ENCODE results near the gene ECI2.

ECI2 gene

DNA sequence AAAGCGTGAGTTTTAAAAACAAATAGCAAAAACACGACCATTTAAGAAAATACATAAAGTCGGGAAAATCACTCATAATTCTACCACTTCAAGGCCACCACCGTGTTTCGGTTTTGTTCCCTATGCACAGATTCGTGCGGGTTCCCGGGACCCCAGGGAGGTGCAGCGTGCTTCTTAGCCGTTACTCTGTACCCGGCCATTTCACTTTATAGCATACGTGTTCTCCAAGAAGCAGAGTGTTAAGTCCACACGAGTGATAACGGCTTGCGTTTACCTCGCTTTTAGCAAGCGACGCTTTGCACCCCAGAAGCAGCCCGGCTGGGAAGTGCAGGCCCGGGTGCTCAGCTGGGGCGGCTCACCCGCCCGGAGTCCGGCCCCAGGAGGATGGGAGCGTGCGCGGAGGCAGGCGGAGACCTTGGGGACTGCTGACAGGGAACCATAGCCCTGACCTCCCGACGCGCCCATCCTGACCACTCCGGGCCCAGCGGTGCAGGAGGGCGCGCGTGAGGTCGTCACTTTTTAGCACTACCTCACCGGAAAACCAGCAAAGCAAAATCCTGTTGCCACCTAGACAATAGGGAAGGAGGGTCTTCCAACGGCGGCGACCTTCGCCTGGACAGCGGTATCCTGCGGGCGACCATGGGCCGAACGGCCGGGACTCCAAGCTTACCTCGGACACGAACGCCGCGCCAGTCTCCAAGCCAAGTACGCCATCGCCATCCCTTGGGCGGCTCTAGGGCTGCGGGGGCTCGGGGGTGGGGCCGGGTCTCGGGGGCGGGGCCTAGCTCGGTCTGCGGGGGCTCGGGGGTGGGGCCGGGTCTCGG lies at the start of gene ECI2:
ECI2 (minus strand) TSS at position 735 of the 824 bp plus-strand sequence; CDS start at position 720, 15 bp downstream.
- FAIRE-seq: no peak

DNA sequence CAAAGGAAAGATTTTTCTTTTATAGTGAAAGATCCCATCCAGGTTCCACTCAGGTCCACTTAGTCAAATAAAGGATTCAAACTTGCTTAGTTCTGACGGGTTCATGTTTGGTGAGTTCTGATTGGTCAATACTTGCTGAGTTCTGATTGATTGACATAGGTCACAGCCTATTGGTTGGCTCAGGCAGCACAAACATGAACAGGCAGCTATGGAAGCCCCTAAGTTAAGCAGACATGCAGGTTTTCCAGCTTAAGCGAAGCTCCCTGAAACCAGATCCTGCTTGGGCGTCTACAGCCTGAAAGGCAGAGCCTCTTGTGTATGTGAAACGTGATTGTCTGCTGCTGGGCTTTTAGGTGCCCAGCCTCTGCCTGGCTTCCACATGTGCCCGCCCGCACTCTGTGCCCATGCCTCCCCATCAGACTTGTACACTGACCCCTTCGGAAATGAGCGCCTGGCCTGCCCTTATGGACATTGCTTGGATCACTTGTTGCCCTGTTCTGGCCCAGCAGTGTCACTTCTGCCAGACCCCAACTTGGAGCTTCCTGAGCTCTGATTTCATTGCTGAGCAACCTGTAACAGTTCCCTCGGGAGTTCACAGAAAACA lies 45.4 kb upstream of the ECI2 start:
- FAIRE-seq: no peak

- FAIRE-seq: no peak
Observed at GRCh38 chr6:4179960-4180651, 44.7 kb upstream of the ECI2 start.

DNA sequence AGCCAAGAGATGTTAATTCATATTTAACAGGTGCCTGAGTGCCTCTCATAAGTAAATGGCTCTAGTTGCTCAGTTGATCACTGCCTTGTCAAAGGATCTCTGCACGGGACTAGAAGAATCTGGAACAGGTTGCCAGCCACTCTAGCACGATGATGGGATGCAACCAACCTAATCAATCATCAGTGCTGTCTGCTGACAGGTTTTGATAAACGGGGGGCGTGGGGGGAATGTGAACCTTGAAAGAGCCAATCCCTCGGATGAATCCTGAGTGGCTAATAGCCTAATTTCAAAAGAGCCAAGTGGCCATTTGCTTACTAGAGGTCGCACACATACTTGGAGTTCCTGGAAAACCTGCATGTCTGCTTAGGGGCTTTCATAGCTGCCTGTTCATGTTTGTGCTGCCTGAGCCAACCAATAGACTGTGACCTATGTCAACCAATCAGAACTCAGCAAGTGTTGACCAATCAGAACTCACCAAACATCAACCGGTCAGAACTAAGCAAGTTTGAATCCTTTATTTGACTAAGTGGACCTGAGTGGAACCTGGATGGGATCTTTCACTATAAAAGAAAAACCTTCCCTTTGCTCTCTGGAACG lies 43.5 kb upstream of the ECI2 start:
- no peak for FAIRE-seq

DNA sequence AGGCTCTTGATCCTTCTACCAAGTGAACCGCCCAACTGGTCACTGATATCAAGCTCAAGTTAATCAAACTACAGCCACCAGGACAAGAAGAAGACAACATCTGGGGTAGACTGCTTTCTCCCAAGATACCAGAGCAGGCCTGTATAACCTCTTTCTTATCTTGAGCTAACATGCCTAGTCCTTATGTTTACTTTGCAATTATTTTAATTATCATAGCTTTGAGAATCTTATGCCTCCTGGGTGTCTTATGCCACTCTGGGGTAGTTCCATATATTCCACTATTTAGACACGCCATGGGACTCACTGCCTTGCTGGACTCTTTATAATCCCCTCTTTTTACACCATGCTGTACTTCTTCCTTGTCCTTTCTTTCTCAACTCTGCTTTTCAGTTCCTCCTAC lies 41.5 kb upstream of the ECI2 start:
- no peak for FAIRE-seq

DNA sequence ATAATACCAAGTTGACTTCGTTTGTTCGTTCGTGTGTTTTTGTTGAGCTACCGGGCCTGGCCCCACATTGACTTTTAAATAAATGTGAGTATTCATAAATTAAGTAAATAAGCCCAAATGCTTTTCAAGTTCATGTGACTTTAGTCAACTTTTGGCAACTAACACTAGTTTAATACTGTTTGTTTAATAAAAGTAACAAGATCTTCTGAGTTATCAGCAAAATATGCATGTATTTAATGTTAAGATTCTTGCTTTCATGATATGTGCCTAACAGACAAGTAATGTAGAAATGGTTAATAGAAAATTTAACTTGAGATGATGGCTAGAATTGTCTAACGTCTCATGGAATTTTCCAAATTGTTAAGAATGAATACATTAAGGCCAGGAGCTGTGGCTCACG lies 38.7 kb upstream of the ECI2 start:
- FAIRE-seq: no peak

- no peak for FAIRE-seq
Observed at GRCh38 chr6:4172368-4172767, 37.0 kb upstream of the ECI2 start.

DNA sequence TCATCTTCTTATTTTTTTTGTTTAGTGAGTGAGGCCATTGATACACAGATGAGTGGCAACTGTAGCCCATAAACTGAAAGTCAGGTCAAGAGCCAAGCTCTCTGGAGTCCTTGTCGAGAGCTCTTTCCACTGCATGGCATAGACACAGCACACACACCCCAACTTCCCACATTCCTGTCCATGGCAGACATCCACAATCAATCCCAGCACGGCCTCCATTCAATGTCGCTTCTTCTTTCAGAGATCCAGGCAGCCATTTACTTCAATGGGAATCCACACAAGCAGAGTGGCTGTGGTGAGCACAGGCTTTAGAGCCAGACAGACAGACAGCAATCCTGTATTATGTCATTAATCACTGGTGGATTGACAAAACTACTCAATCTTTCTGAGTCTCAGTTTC lies 34.9 kb upstream of the ECI2 start:
- FAIRE-seq: no peak

DNA sequence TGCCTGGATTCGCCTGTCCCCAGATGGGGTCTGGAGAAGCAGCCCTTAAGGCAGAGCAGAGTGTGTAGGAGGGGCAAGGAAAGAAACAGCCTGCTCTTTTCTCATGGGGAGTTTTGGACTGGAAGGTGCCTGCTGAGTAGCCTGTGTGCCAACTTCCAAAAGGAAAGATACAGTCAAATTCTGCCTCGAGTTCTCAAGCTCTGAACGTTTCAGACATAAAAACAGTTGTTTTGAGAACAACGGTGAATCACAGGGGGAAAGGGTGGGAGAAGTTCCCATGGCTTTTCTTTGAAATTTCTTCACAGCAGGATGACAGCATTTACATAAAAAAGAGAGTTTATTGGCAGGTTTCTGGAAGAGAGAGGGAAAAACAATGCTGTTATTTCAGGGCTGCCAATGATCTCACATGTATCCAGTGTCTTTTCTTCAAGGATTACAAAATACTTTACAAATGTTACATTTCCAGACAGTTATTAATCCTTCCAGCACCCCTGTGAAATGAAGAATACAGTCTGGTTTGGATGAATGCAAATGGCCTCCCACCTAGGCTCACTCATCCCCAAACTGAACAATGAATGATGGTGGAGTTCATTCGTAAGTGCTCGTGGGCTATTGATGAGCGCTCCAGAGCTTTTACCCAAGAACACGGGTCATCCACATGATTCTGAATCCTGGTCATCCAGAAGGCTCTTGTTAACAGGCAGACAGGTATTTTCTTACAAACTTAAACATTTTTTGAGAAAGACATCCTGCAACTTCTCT lies 33.8 kb upstream of the ECI2 start:
- FAIRE-seq: no peak

- no peak for FAIRE-seq
Observed at GRCh38 chr6:4167833-4168232, 32.5 kb upstream of the ECI2 start.

DNA sequence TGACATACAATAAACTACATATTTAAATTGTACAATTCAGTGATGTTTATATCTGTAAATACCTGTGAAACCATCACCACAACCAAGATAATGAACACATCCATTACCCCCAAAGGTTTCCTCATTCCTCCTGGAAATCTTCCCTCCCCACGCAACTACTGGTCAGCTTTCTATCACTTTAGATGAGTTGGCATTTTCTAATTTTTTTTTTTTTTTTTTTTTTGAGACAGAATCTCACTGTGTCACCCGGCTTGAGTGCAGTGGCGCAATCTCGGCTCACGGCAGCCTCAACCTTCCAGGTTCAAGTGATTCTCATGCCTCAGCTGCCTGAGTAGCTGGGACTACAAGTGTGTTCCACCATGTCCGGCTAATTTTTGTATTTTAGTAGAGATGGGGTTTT lies 31.7 kb upstream of the ECI2 start:
- no peak for FAIRE-seq

- no peak for FAIRE-seq
Observed at GRCh38 chr6:4164456-4164855, 29.1 kb upstream of the ECI2 start.

DNA sequence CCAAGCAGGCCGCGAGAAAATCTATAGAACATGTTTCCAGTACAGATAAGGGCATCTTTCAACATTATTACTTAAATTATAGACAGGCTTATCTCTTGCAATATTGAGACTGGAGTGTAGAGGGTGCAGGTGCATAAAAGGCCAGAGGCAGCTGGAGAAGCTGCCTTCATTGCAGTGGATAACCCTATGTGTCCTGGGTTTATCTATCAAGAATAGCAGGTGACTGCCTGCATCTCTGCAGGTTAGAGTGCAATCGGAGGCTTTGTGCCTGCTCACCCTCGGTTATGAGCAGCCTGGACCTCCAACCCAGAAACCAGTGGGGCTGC lies 28.7 kb upstream of the ECI2 start:
- FAIRE-seq: no peak

GRCh38 chr6:4163408-4164116 lies 28.2 kb upstream of the ECI2 start:
- no peak for FAIRE-seq

DNA sequence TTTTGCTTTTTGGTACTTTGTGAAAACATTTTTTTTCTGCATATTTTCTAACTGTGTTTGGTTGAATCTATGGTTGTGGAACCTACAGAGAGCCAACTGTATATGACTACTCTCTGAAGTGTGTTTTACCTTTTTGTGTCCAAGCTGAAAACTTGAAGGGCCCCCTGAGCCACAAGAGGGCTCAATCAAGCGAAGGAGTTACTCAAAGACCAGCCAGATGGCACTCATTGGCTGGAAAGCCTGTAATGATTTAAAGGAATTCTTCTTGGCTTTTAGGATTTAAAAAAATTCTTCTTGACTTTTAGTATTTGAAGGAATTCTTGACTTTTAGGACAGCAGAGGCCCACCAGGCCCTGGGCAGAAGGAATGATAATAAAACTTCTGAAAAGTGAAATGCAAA lies 27.0 kb upstream of the ECI2 start:
- FAIRE-seq: no peak

GRCh38 chr6:4159491-4159890 lies 24.1 kb upstream of the ECI2 start:
- FAIRE-seq: no peak

DNA sequence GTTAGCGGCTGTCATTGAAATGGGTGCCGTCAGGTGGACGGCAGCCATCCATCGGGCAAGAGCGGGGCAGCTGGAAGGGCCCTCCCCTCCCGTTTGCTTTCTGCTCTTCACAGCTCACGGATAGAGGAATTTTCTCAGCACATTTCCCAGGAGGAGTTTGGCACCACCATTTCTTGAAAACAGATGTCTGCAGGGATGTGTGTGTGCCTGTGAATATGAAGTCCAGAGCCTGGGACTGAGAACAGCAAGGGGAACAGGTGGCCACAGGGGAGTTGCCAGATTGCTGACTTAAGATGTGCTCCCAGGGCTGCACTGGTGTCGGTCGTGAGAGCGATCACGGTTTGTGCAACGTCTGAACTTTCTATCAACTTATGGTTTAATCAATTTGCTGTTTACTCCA lies 22.1 kb upstream of the ECI2 start:
- no peak for FAIRE-seq

DNA sequence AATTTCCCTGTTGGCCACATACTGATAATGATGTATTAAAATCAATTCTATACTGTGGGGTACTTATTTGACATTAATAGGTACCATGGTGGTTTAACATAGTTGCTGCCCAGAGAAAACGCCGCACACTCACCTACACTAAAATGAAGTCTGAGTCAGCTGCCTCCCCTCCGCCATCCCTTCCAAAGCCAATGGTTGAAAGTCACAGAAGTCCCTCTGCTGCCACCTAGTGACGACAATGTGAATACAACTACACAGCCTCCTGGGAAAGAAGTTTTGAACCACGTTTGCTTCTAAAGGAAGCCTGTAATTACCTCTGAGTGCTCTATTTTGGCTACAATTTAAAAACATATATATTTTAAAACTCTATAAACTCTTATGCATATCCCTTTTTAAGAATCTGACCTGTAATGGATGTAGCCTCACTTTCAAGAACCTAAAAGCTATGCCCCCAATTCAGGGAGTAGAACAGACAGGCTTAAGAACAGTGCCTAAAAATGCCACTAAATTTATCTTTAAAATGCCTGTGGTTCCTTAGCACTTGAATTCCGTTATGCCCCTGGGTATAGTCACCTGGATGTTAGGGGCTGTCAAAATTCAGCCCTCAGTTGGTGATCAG lies 20.6 kb upstream of the ECI2 start:
- no peak for FAIRE-seq

DNA sequence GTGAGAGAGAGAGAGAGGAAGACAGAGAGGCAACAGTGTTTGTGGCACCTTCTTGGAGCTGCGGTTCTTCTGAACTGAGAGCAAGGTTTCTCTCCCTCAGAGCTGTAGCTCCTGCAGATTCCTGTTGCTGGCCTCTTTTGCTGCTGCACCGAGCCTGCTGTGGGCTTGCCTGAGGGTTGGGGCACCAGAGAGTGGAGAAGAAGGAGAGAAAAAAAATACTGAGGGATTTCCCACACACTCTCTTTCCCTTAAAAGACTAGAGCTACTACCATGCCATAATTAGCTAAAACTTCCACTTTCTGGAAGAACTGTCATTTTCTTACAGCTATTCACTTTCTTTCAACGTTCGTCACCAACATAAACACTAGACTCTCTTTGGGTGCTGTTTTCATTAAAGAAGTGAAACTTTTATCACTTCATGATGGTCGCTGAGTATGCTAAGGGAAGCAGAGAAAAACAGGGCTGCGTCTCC lies 18.2 kb upstream of the ECI2 start:
- FAIRE-seq: no peak

GRCh38 chr6:4145083-4145482 lies 9.7 kb upstream of the ECI2 start:
- no peak for FAIRE-seq

- FAIRE-seq: no peak
Observed at GRCh38 chr6:4139272-4139671, 3.9 kb upstream of the ECI2 start.

- no peak for FAIRE-seq
Observed at GRCh38 chr6:4138186-4138585, 2.8 kb upstream of the ECI2 start.
